K562 treated with DMSO at 1 percent for 4 hours (cell line): ENCODE measurements around the gene SAP30L. TPM values are rescaled to one million over a fixed set of nuclear protein-coding genes. Genes with fewer than 3 reads are reported as not detected.

Experiments used
- total RNA-seq: library from RNA; unstranded; fragments of 300-600 nt; gene quantifications from 2 replicates; pipeline ENCODE4 v1.2.3, GENCODE V29; 2022; ENCODE audit not compliant: insufficient read depth

Gene SAP30L, protein sequence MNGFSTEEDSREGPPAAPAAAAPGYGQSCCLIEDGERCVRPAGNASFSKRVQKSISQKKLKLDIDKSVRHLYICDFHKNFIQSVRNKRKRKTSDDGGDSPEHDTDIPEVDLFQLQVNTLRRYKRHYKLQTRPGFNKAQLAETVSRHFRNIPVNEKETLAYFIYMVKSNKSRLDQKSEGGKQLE
- 17.2 and 18.6 TPM in 2 replicates for total RNA-seq

DNA sequence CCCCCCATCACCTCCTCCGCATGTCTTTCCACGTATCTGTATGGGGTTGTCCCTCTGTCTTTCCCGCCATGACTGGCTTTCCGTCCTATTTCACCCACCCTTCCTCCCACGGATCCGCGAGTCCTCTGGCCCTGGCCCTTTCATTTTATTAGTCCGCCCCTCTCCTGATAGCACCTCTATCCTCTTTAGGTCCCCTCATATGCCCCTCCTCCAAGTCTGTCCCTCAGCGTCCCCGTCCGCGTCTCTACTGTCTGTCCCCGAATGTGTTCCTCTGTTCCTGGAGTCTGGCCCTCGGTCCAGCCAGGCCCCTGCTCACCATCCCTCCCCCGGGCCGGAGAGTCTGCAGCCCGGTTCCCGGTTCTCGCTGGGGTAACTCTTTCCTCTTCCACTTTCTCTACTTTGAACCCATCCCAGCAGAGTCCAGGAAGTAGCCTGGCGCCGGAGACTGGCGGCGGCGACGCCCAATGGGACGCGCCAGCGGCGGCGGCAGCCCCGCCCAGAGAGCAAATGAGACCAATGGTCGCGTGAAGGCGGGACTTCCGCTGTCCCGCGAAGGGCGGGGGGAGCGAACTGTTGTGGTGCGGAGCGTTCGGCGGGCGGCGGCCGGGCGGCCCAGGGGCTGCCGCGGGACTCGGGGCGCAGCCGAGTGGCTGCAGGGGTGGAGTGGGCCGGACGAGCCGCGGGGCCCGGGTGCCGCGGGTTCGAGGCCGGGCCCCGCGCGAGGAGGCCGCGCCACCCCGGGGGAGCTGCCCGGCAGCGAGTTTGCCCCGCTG, at the start of gene SAP30L:
Gene SAP30L, plus strand, starts transcription at position 576 of the 773 bp plus-strand sequence. CDS start 608 bp downstream, outside the sequence.

DNA sequence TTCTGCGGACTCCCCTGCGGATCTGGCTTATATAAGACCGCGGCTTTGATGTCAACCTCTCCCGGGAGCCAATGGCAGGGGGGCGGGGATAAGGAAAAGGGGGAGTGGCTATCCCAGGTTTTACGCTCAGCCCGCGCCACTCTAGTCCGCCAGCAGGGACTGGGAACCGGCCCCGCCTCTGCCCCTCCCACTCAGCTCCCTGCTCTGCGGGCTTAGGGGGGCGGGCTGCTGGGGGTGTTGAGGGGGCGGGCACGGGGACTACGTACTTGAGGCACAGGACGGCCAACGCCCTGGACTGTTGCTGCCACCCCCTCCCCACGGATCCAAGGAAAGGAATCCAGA, 32.4 kb downstream of the SAP30L start, which contains the start of gene HAND1:
Gene HAND1, minus strand, starts transcription at position 4 of the 342 bp plus-strand sequence. CDS start 219 bp downstream, outside the sequence.

Other genes with a start within 250 kb of the SAP30L start
- gene HAND1, start 32.2 kb downstream of the SAP30L start, total RNA-seq = not detected in 2 replicates